GM12878 (cell line): ENCODE measurements around the gene BTG1. TPM values are rescaled to one million over a fixed set of nuclear protein-coding genes. Genes with fewer than 3 reads are reported as not detected.

Source experiments
- ATAC-seq: fragments of 200-7000 bp; cut with Tn5 transposase; 3 replicates; pipeline ENCODE4 v1.9.1; 2020; ENCODE audit warnings: mild to moderate bottlenecking, moderate library complexity
- BruUV-seq: library from RNA; stranded (reverse); fragments of 400-500 nt; replicated peaks from 2 replicates; lab custom pipeline; 2021; lab: Mats Ljungman, UMichigan
- CTCF ChIA-PET: fragments of 300-600 bp; sonication (Branson Sonifier 250); formaldehyde crosslinking; extraction: SDS; loops from one replicate; lab custom pipeline; 2021; ENCODE audit warnings: inconsistent platforms; lab: Yijun Ruan, JAX
- POLR2A ChIA-PET: fragments of 350-600 bp; formaldehyde crosslinking; extraction: SDS; loops from one replicate; lab custom pipeline; 2021; ENCODE audit warnings: inconsistent platforms; lab: Charles Lee
- RAD21 ChIA-PET: fragments of 300-600 bp; sonication (Branson Sonifier 250); formaldehyde crosslinking; loops from one replicate; lab custom pipeline; 2023; ENCODE audit warnings: antibody characterized with exemption; ENCODE audit not compliant: unreplicated experiment; lab: Charles Lee
- SMC1A ChIA-PET: fragments of 300-600 bp; sonication (Branson Sonifier 250); formaldehyde crosslinking; loops from one replicate; lab custom pipeline; 2023; ENCODE audit not compliant: unreplicated experiment, uncharacterized antibody; lab: Charles Lee
- DNase-seq: peaks from one replicate; pipeline ENCODE4 v3.0.0-alpha.2; 2011; ENCODE audit warnings: low read depth, low spot score
- FAIRE-seq: peaks from 3 replicates; lab custom pipeline; 2011; peaks lifted over from hg19 to GRCh38; lab: Jason Lieb, UNC
- H2AFZ ChIP-seq: 2 replicates; pipeline ENCODE4 v1.6.0; 2011; ENCODE audit warnings: low read depth, low read length, control low read depth; ENCODE audit not compliant: control insufficient read depth
- H3K27ac ChIP-seq: 2 replicates; pipeline ENCODE4 v1.5.1; 2011; ENCODE audit warnings: control low read depth; ENCODE audit not compliant: control insufficient read depth, insufficient read depth
- H3K27me3 ChIP-seq, 2 experiments: replicated peaks in 1 of 2; 2 replicates each; pipeline versions ENCODE4 v1.6.0 to v1.6.1; 2011; ENCODE audit warnings: low read length in 1 of 2; ENCODE audit not compliant: control insufficient read depth in 2 of 2, insufficient read depth in 2 of 2
- H3K36me3 ChIP-seq, 2 experiments: 2 replicates each; pipeline ENCODE4 v1.5.1; 2011; ENCODE audit warnings: low read length in 1 of 2; ENCODE audit not compliant: control insufficient read depth in 2 of 2, insufficient read depth in 2 of 2
- H3K4me1 ChIP-seq: 2 replicates; pipeline ENCODE4 v1.6.1; 2011; ENCODE audit warnings: mild to moderate bottlenecking, low read length, moderate library complexity, mixed read lengths; ENCODE audit not compliant: control insufficient read depth, insufficient read depth
- H3K4me2 ChIP-seq: 2 replicates; pipeline ENCODE4 v1.6.0; 2011; ENCODE audit warnings: control low read depth; ENCODE audit not compliant: control insufficient read depth, insufficient read depth
- H3K4me3 ChIP-seq: fragments of 200-600 bp; sonication (generic); 2 replicates; pipeline ENCODE4 v1.5.1; 2016
- H3K79me2 ChIP-seq: 2 replicates; pipeline ENCODE4 v1.6.0; 2011; ENCODE audit warnings: low read length; ENCODE audit not compliant: control insufficient read depth, insufficient read depth
- H3K9ac ChIP-seq: 2 replicates; pipeline ENCODE4 v1.8.0; 2011; ENCODE audit warnings: low read length, control low read depth, mixed read lengths; ENCODE audit not compliant: control insufficient read depth, insufficient read depth
- H3K9me3 ChIP-seq: replicated peaks from 3 replicates; pipeline ENCODE4 v1.5.1; 2011; ENCODE audit warnings: mild to moderate bottlenecking, low read length; ENCODE audit not compliant: control insufficient read depth, insufficient read depth
- H4K20me1 ChIP-seq: 2 replicates; pipeline ENCODE4 v1.6.0; 2011; ENCODE audit not compliant: control insufficient read depth, insufficient read depth
- BCL11A ChIP-seq: IDR thresholded peaks from 2 replicates; pipeline ENCODE4 v1.6.1; 2011; ENCODE audit warnings: low read depth, low read length
- IKZF2 ChIP-seq, 2 experiments: fragments of 450-650 bp; IDR thresholded peaks; 2 replicates each; pipeline ENCODE4 v1.6.1; 2017; ENCODE audit warnings: mild to moderate bottlenecking in 2 of 2, moderate library complexity in 2 of 2
- MTA3 ChIP-seq: IDR thresholded peaks from 2 replicates; pipeline ENCODE4 v1.6.1; 2012; ENCODE audit warnings: low read length, inconsistent platforms, borderline replicate concordance
- MYC ChIP-seq: IDR thresholded peaks from 2 replicates; pipeline ENCODE4 v1.6.1; 2011; ENCODE audit warnings: mild to moderate bottlenecking, low read length, moderate library complexity, inconsistent platforms; ENCODE audit not compliant: insufficient read depth, insufficient replicate concordance, insufficient read length, severe bottlenecking
- RAD51 ChIP-seq: fragments of 450-650 bp; IDR thresholded peaks from 2 replicates; pipeline ENCODE4 v1.6.1; 2016; ENCODE audit warnings: moderate library complexity, mild to moderate bottlenecking, inconsistent platforms
- STAT3 ChIP-seq: IDR thresholded peaks from 2 replicates; pipeline ENCODE4 v1.6.1; 2011; ENCODE audit warnings: low read depth, low read length, improper control_type of control experiment
- WGBS: methylation state at CpG from one replicate; pipeline ENCODE4 v1.1.6; 2016; ENCODE audit warnings: low lambda C conversion rate; ENCODE audit not compliant: insufficient replicate concordance, insufficient coverage; ENCODE audit errors: missing lambda C conversion rate; 5-methylcytosine and 5-hydroxymethylcytosine counted together
- in situ Hi-C: fragments of 300-500 bp; cut with MboI; formaldehyde crosslinking; loops from 9 replicates; pipeline ENCODE4 v1.14.3; 2018; ENCODE audit warnings: mixed read lengths
- intact Hi-C: fragments of 100-400 bp; cut with micrococcal nuclease; formaldehyde crosslinking; loops from one replicate; pipeline ENCODE4 v1.14.2; 2022; ENCODE audit not compliant: unreplicated experiment
- polyA plus RNA-seq, 11 experiments: library from polyadenylated mRNA; depleted of rRNA in 4 of 11; unstranded in 6 of 11; stranded (reverse) in 5 of 11; fragments of >200 nt; fragmentation: Nextera tagmentation in 4 of 11; fragmentation: Illumina TruSeq in 1 of 11; extraction: Ambion mirVana in 4 of 11; extraction: Trizol in 1 of 11; gene quantifications; 1 replicate in 1 of 11; 2 replicates in 10 of 11; pipeline versions ENCODE4 v1.2.1 to v1.2.3, GENCODE V29; 2011 to 2016; ENCODE audit warnings: inconsistent platforms in 2 of 11, missing spikeins in 2 of 11, low read depth in 1 of 11
- total RNA-seq, 4 experiments: library from RNA; depleted of rRNA in 3 of 4; stranded (reverse); fragments of >200 nt in 3 of 4; fragmentation: Illumina TruSeq in 1 of 4; extraction: Trizol in 1 of 4; gene quantifications; 2 replicates each; pipeline versions ENCODE4 v1.2.1 to v1.2.3, GENCODE V29; 2013 to 2021
- TF ChIP-seq, protein P1 (sequence below): fragments of 450-650 bp; IDR thresholded peaks from 2 replicates; pipeline ENCODE4 v1.6.1; 2016; ENCODE audit warnings: mild to moderate bottlenecking

BTG1 gene
- total and polyA plus RNA-seq, 10 of the 15 experiments (the other 5 are each of a cell fraction or from before 2014, with no cell fraction given): 23.7 to 194 (median 56.4) TPM

GRCh38 chr12:92133795-92134637, 11.6 kb downstream of the BTG1 start (continued):
- TF ChIP-seq MYC (no peak), STAT3 (no peak), BCL11A (peak; percentile 61), MTA3 (0 out of 2 replicates have a peak, but pooled peaks have one; percentile 38)

GRCh38 chr12:92133171-92133570, 12.5 kb downstream of the BTG1 start:
- Histone ChIP-seq H3K27ac (peak overlapping the region; percentile 85), H3K79me2 (peaks cover 99% of the 10 kb centered on the region), H2AFZ (no peak overlapping the region), H3K9ac (no peak overlapping the region; the same call in 1 of the 2 replicates), H3K27me3 (no peaks in the 10 kb centered on the region), H3K4me2 (peak overlapping the region; percentile 65), H3K9me3 (peaks cover 5% of the 10 kb centered on the region; the same call in 2 of the 3 replicates), H3K36me3 (no peaks in the 10 kb centered on the region; a peak in 1 of 4 replicates), H4K20me1 (no peaks in the 10 kb centered on the region; the same call in 1 of the 2 replicates), H3K4me3 (peak overlapping the region; percentile 89; the same call in 1 of the 2 replicates), H3K4me1 (peaks cover 20% of the 10 kb centered on the region; the same call in 1 of the 2 replicates)
- ATAC-seq: peak; percentile 23
- TF ChIP-seq RAD51 (no peak), IKZF2 (IDR thresholded peaks at IDR 0.05) (peak in 1 of 2 experiments; percentile 31; a peak in 1 of 4 replicates)
- TF ChIP-seq, protein P1, sequence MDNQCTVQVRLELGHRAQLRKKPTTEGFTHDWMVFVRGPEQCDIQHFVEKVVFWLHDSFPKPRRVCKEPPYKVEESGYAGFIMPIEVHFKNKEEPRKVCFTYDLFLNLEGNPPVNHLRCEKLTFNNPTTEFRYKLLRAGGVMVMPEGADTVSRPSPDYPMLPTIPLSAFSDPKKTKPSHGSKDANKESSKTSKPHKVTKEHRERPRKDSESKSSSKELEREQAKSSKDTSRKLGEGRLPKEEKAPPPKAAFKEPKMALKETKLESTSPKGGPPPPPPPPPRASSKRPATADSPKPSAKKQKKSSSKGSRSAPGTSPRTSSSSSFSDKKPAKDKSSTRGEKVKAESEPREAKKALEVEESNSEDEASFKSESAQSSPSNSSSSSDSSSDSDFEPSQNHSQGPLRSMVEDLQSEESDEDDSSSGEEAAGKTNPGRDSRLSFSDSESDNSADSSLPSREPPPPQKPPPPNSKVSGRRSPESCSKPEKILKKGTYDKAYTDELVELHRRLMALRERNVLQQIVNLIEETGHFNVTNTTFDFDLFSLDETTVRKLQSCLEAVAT: 0 out of 2 replicates have a peak, but pooled peaks have one; percentile 26
- 45% methylated on average over 1 of the region's 1 CpG for WGBS
- in situ Hi-C loops (loop anchor here (10.0 to 25.0 kb wide), 2 partner anchors 546 to 738 kb away; no protein-coding TSS in a partner anchor), intact Hi-C loops (loop anchor here (2.0 to 5.0 kb wide), 3 partner anchors 86 to 322 kb away; no protein-coding TSS in a partner anchor)
- FAIRE-seq: no peak
- ChIA-PET CTCF (interaction anchor here (0.7 to 5.9 kb wide), 12 partner anchors 8 to 751 kb away, joined by 3 to 21 read pairs (median 5); no protein-coding TSS in a partner anchor), POLR2A (interaction anchor here (0.8 to 8.8 kb wide), 10 partner anchors 8 to 430 kb away, joined by 3 to 112 read pairs (median 8); partner anchors contain the start of gene BTG1), SMC1A (interaction anchor here (0.7 to 7.5 kb wide), 32 partner anchors 9 to 437 kb away, joined by 3 to 98 read pairs (median 8); partner anchors contain the start of gene BTG1), RAD21 (interaction anchor here (0.6 to 9.9 kb wide), 36 partner anchors 9 to 752 kb away, joined by 3 to 167 read pairs (median 6); partner anchors contain the start of gene BTG1)
- no TSS peak for BruUV-seq
- DNase-seq: no peak
